Stomach (tissue), 9 donors: ENCODE measurements around the gene KCNN3. TPM values are rescaled to one million over a fixed set of nuclear protein-coding genes. Genes with fewer than 3 reads are reported as not detected.

ENCODE experiments used
- DNase-seq, 2 donors: peaks; one replicate each; pipeline versions ENCODE4 v3.0.0 to v3.0.0-alpha.2; 2013 to 2019
- H3K27ac ChIP-seq, 5 donors: fragments of 200-600 bp in 4 of 5; sonication (generic) in 4 of 5; one replicate each; pipeline ENCODE4 v1.5.1; 2013 to 2019; ENCODE audit warnings: mild to moderate bottlenecking in 1 of 5, moderate library complexity in 1 of 5
- H3K27me3 ChIP-seq, 3 donors: fragments of 200-600 bp; sonication (generic); one replicate each; pipeline ENCODE4 v1.5.1; 2017 to 2019; ENCODE audit warnings: mixed run types in 1 of 3
- H3K36me3 ChIP-seq, 4 donors: fragments of 200-600 bp; sonication (generic); 1 replicate in 3 of 4; 2 replicates in 1 of 4; pipeline ENCODE4 v1.5.1; 2016 to 2019
- H3K4me1 ChIP-seq, 4 donors: fragments of 200-600 bp; sonication (generic); one replicate each; pipeline ENCODE4 v1.5.1; 2016 to 2019
- H3K4me3 ChIP-seq, 4 donors: fragments of 200-600 bp; sonication (generic) in 3 of 4; one replicate each; pipeline ENCODE4 v1.5.1; 2016 to 2019; ENCODE audit warnings: mild to moderate bottlenecking in 1 of 4
- H3K9me3 ChIP-seq, 4 donors: fragments of 200-600 bp; sonication (generic); one replicate each; pipeline ENCODE4 v1.5.1; 2016 to 2019
- EP300 ChIP-seq: sonication (generic); formaldehyde crosslinking; IDR thresholded peaks from one replicate; pipeline ENCODE4 v1.6.1; 2017; ENCODE audit warnings: antibody characterized with exemption
- POLR2A ChIP-seq, 4 donors: fragments of 450-650 bp; IDR thresholded peaks; one replicate each; pipeline ENCODE4 v1.6.1; 2016; ENCODE audit warnings: antibody characterized with exemption in 4 of 4, control low read depth in 2 of 4, mild to moderate bottlenecking in 1 of 4, moderate library complexity in 1 of 4
- POLR2AphosphoS5 ChIP-seq, 3 donors: sonication (generic); formaldehyde crosslinking; IDR thresholded peaks; one replicate each; pipeline ENCODE4 v1.6.1; 2016; ENCODE audit warnings: antibody characterized with exemption in 3 of 3
- WGBS, 5 donors: extraction: QIAGEN DNeasy Blood & Tissue Kit in 3 of 5; methylation state at CpG; one replicate each; pipeline versions ENCODE4 v1.1.5 to v1.1.7; 2013 to 2018; 5-methylcytosine and 5-hydroxymethylcytosine counted together
- intact Hi-C: fragments of 100-400 bp; cut with DNase I; formaldehyde crosslinking; loops from one replicate; pipeline ENCODE4 v1.15.1; 2023; ENCODE audit warnings: low total_unique reads
- polyA plus RNA-seq, 3 donors: library from polyadenylated mRNA; stranded (reverse); fragments of 200-250 nt; gene quantifications; one replicate each; pipeline ENCODE4 v1.2.3, GENCODE V29; 2013
- total RNA-seq, 5 donors: library from RNA; depleted of rRNA; stranded (reverse); fragments of >200 nt; gene quantifications; one replicate each; pipeline versions ENCODE4 v1.1.0 to v1.2.3, GENCODE V29; 2014 to 2016
- TF ChIP-seq, protein P1 (sequence below), 7 experiments: fragments of 450-650 bp in 4 of 7; fragments of 200-600 bp in 3 of 7; sonication (generic) in 3 of 7; IDR thresholded peaks; one replicate each; pipeline ENCODE4 v1.5.1; 2016 to 2019; ENCODE audit warnings: antibody characterized with exemption in 7 of 7, control low read depth in 2 of 7, mild to moderate bottlenecking in 1 of 7
- donor health status: healthy with polysubstance abuse.
- donor health status: Bipolar disorder and iron deficiency.
- donor health status: healthy.

The KCNN3 gene
- total and polyA plus RNA-seq, 8 donors: 0.19 to 10.7 (median 2.3) TPM

DNA sequence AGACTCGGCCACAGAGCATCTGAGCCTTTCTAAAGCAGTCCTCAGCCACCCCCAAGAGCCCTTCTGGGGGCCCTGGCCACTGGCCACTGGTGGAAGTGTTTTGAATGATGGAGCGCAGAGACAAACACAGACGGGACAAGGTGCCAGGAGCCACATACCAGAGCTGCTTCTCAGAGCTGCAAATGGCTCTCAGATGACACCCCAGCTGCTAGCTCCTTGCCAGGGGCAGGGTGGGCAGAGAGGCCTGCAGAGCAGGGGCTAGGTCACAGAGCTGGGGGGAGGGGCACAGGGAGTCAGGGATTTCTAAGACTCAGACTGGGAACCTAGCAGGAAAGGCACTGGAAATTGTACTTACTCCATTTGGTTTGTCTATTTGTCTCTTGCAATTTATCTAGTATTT, 30.4 kb downstream of the KCNN3 start:
- Histone ChIP-seq H3K36me3 (no peaks in the 10 kb centered on the region), H3K4me1 (peaks cover 0 to 11% (median 4%) of the 10 kb centered on the region in 4 donors), H3K27me3 (peaks cover 0 to 23% (median 0%) of the 10 kb centered on the region in 3 donors), H3K9me3 (no peaks in the 10 kb centered on the region), H3K4me3 (no peak overlapping the region), H3K27ac (peak overlapping the region in 2 of 5 donors; percentile 18 to 32)
- TF ChIP-seq POLR2AphosphoS5 (IDR thresholded peaks at IDR 0.05) (no peak), POLR2A (IDR thresholded peaks at IDR 0.05) (no peak), EP300 (no peak)
- TF ChIP-seq, protein P1, sequence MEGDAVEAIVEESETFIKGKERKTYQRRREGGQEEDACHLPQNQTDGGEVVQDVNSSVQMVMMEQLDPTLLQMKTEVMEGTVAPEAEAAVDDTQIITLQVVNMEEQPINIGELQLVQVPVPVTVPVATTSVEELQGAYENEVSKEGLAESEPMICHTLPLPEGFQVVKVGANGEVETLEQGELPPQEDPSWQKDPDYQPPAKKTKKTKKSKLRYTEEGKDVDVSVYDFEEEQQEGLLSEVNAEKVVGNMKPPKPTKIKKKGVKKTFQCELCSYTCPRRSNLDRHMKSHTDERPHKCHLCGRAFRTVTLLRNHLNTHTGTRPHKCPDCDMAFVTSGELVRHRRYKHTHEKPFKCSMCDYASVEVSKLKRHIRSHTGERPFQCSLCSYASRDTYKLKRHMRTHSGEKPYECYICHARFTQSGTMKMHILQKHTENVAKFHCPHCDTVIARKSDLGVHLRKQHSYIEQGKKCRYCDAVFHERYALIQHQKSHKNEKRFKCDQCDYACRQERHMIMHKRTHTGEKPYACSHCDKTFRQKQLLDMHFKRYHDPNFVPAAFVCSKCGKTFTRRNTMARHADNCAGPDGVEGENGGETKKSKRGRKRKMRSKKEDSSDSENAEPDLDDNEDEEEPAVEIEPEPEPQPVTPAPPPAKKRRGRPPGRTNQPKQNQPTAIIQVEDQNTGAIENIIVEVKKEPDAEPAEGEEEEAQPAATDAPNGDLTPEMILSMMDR (IDR thresholded peaks at IDR 0.05): no peak
- intact Hi-C loops: no loop called here
- no peak for DNase-seq
- WGBS, 5 donors: 40 to 75% (median 57%) methylated on average over 2 to 3 of the region's 3 CpGs

DNA sequence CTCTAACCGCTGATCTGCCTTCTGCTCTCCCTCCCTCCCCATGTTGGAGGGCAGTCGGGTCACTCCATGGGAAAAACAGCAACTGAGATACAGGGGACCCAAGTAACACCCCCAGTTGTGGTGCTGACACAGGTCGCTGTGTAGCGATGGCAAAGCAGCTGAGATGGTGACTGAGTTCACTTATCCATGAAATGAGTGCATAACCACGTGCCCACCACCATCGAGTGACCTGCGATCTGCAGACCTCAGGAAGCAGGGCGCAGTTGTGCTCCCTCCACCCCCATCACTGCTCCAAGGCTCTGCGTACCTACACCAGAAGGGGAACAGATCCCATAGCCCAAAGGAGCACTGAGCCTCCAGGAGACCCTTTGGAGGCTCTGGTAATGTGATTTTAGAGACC, 31.1 kb downstream of the KCNN3 start:
- Histone ChIP-seq H3K4me1 (peaks cover 0 to 12% (median 6%) of the 10 kb centered on the region in 4 donors), H3K27me3 (peaks cover 0 to 23% (median 0%) of the 10 kb centered on the region in 3 donors), H3K36me3 (no peaks in the 10 kb centered on the region), H3K4me3 (no peak overlapping the region), H3K9me3 (no peaks in the 10 kb centered on the region), H3K27ac (no peak overlapping the region)
- intact Hi-C loops: no loop called here
- DNase-seq: no peak
- no peak for TF ChIP-seq POLR2AphosphoS5 (IDR thresholded peaks at IDR 0.05)
- WGBS, 5 donors: 77 to 89% (median 86%) methylated on average over 9 of the region's 9 CpGs

- H3K4me3 ChIP-seq: no peak overlapping the region
- H3K27ac ChIP-seq: peak overlapping the region in 2 of 5 donors; percentile 32 to 48
- no peaks in the 10 kb centered on the region for H3K9me3 ChIP-seq
- 68 to 78% (median 76%) methylated on average over 11 of the region's 11 CpGs for WGBS, 5 donors
- peaks cover 0 to 13% (median 6%) of the 10 kb centered on the region in 4 donors for H3K4me1 ChIP-seq
- TF ChIP-seq POLR2AphosphoS5 (IDR thresholded peaks at IDR 0.05) (no peak), POLR2A (IDR thresholded peaks at IDR 0.05) (no peak), EP300 (no peak)
- TF ChIP-seq, protein P1 (IDR thresholded peaks at IDR 0.05): no peak
- peaks cover 0 to 23% (median 0%) of the 10 kb centered on the region in 3 donors for H3K27me3 ChIP-seq
- no peaks in the 10 kb centered on the region for H3K36me3 ChIP-seq
- intact Hi-C loops: no loop called here
- DNase-seq: no peak
Measured at GRCh38 chr1:154838461-154838860, 31.6 kb downstream of the KCNN3 start.

- peak in 2 of 3 donors; percentile 48 to 69 for TF ChIP-seq POLR2AphosphoS5 (IDR thresholded peaks at IDR 0.05)
- no peak for TF ChIP-seq EP300
- TF ChIP-seq POLR2A (IDR thresholded peaks at IDR 0.05): no peak
- TF ChIP-seq, protein P1 (IDR thresholded peaks at IDR 0.05): no peak
- Histone ChIP-seq H3K4me3 (no peak overlapping the region), H3K9me3 (no peaks in the 10 kb centered on the region), H3K4me1 (peaks cover 0 to 15% (median 6%) of the 10 kb centered on the region in 4 donors), H3K27ac (peak overlapping the region in 3 of 5 donors; percentile 17 to 48 (median 32)), H3K27me3 (peaks cover 0 to 23% (median 0%) of the 10 kb centered on the region in 3 donors), H3K36me3 (no peaks in the 10 kb centered on the region)
- 55 to 65% (median 58%) methylated on average over 13 of the region's 13 CpGs for WGBS, 5 donors
- intact Hi-C loops: no loop called here
- peak; percentile 56 to 65 for DNase-seq
Measured at GRCh38 chr1:154837672-154838171, 32.4 kb downstream of the KCNN3 start.

GRCh38 chr1:154837034-154837671, 32.9 kb downstream of the KCNN3 start:
- no peaks in the 10 kb centered on the region for H3K9me3 ChIP-seq
- TF ChIP-seq POLR2A (IDR thresholded peaks at IDR 0.05): no peak
- TF ChIP-seq, protein P1 (IDR thresholded peaks at IDR 0.05): no peak
- TF ChIP-seq POLR2AphosphoS5 (IDR thresholded peaks at IDR 0.05): no peak
- TF ChIP-seq EP300: no peak
- no peaks in the 10 kb centered on the region for H3K36me3 ChIP-seq
- peaks cover 0 to 19% (median 6%) of the 10 kb centered on the region in 4 donors for H3K4me1 ChIP-seq
- H3K27ac ChIP-seq: peak overlapping the region in 3 of 5 donors; percentile 17 to 48 (median 32)
- H3K27me3 ChIP-seq: peaks cover 0 to 23% (median 0%) of the 10 kb centered on the region in 3 donors
- H3K4me3 ChIP-seq: no peak overlapping the region
- intact Hi-C loops: no loop called here
- DNase-seq: peak; percentile 30 to 60
- WGBS, 5 donors: 49 to 63% (median 53%) methylated on average over 13 of the region's 13 CpGs
